ENCODE measurements around the gene SCP2.
"Not testable (repeated sequence)": the region's sequence is repeated elsewhere in the genome, so short reads cannot be mapped to it uniquely, and the experiment has no call there.

SCP2 gene

GRCh38 chr1:52928015-52928404 is 934 bp downstream of the SCP2 start:
- no peak for DNase-seq (ENCODE audit: low spot score)
- no peak for TF ChIP-seq CTCF (IDR thresholded peaks at IDR 0.05; ENCODE audit: extremely low read depth, missing control alignments)

- TF ChIP-seq CTCF (IDR thresholded peaks at IDR 0.05; ENCODE audit: extremely low read depth, missing control alignments), result no peak
Observed at GRCh38 chr1:52929019-52929418, 1.9 kb downstream of the SCP2 start.

GRCh38 chr1:52937433-52938182 is 10.5 kb downstream of the SCP2 start:
- TF ChIP-seq CTCF (IDR thresholded peaks at IDR 0.05; ENCODE audit: extremely low read depth, missing control alignments), result no peak
- DNase-seq (ENCODE audit: low spot score), result no peak

More at GRCh38 chr1:52929019-52929418, 1.9 kb downstream of the SCP2 start:
- DNase-seq (ENCODE audit: low spot score), result no peak

- DNase-seq (ENCODE audit: low spot score), result no peak
Observed at GRCh38 chr1:52938183-52938451, 11.0 kb downstream of the SCP2 start.

GRCh38 chr1:52943876-52944416 is 16.9 kb downstream of the SCP2 start:
- no peak for TF ChIP-seq CTCF (IDR thresholded peaks at IDR 0.05; ENCODE audit: extremely low read depth, missing control alignments)
- DNase-seq (ENCODE audit: low spot score), result no peak

More at GRCh38 chr1:52938183-52938451, 11.0 kb downstream of the SCP2 start:
- TF ChIP-seq CTCF (IDR thresholded peaks at IDR 0.05; ENCODE audit: extremely low read depth, missing control alignments), result no peak

- DNase-seq (ENCODE audit: low spot score), result no peak
- TF ChIP-seq CTCF (IDR thresholded peaks at IDR 0.05; ENCODE audit: extremely low read depth, missing control alignments), result no peak
Observed at GRCh38 chr1:52944566-52944965, 17.5 kb downstream of the SCP2 start.

- DNase-seq (ENCODE audit: low spot score), result no peak
- no peak for TF ChIP-seq CTCF (IDR thresholded peaks at IDR 0.05; ENCODE audit: extremely low read depth, missing control alignments)
Observed at GRCh38 chr1:52947490-52947889, 20.4 kb downstream of the SCP2 start.

GRCh38 chr1:52949602-52950001 is 22.5 kb downstream of the SCP2 start:
- not testable (repeated sequence) for DNase-seq (ENCODE audit: low spot score)
